Fibroblast of the aortic adventitia (primary cell): ENCODE measurements around the gene AMPH. TPM values are rescaled to one million over a fixed set of nuclear protein-coding genes. Genes with fewer than 3 reads are reported as not detected.

ENCODE experiments used
- DNase-seq: peaks from one replicate; pipeline ENCODE4 v3.0.0-alpha.2; 2010; ENCODE audit warnings: low read depth
- H3K4me3 ChIP-seq: 2 replicates; pipeline ENCODE4 v1.5.1; 2011; ENCODE audit warnings: low read depth, mild to moderate bottlenecking, control low read depth, low read length, moderate library complexity
- total RNA-seq: library from RNA; depleted of rRNA; stranded (reverse); fragments of >200 nt; gene quantifications from 2 replicates; pipeline ENCODE4 v1.2.3, GENCODE V29; 2012; ENCODE audit warnings: low replicate concordance
- TF ChIP-seq, protein P1 (sequence below): IDR thresholded peaks from 2 replicates; pipeline ENCODE4 v1.5.1; 2011; ENCODE audit warnings: mild to moderate bottlenecking, low read length, control low read depth, inconsistent platforms; ENCODE audit not compliant: insufficient read depth

The AMPH gene
- total RNA-seq, 1 donor, result 2.4 TPM

DNA sequence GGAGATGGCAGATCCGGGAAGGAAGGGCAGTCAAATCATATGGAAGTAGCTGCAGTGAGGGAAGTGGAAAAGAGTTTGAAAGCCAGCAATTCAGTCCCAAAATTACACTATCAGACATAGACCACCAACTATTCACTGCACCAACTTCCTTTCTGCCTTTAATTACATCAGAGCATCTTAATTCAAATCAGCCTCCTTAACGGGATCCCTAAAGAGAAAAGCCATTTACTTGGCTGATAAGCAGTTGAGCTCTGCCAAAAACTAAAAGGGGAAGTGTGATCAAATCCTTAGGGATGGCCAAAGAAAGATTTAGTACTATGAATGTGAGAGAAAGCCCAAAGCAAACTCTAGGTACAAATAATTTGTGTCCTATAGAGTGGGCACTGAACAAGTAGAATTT lies 110.4 kb downstream of the AMPH start:
- no peak for DNase-seq
- TF ChIP-seq, protein P1, sequence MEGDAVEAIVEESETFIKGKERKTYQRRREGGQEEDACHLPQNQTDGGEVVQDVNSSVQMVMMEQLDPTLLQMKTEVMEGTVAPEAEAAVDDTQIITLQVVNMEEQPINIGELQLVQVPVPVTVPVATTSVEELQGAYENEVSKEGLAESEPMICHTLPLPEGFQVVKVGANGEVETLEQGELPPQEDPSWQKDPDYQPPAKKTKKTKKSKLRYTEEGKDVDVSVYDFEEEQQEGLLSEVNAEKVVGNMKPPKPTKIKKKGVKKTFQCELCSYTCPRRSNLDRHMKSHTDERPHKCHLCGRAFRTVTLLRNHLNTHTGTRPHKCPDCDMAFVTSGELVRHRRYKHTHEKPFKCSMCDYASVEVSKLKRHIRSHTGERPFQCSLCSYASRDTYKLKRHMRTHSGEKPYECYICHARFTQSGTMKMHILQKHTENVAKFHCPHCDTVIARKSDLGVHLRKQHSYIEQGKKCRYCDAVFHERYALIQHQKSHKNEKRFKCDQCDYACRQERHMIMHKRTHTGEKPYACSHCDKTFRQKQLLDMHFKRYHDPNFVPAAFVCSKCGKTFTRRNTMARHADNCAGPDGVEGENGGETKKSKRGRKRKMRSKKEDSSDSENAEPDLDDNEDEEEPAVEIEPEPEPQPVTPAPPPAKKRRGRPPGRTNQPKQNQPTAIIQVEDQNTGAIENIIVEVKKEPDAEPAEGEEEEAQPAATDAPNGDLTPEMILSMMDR, result no peak
- no peak overlapping the region for H3K4me3 ChIP-seq

- DNase-seq, result no peak
- TF ChIP-seq, protein P1, result no peak
- H3K4me3 ChIP-seq, result no peak overlapping the region
Measured at GRCh38 chr7:38518541-38518940, 112.6 kb downstream of the AMPH start.

- no peak overlapping the region for H3K4me3 ChIP-seq
- DNase-seq, result peak; percentile 16
- TF ChIP-seq, protein P1, result no peak
Measured at GRCh38 chr7:38512704-38513103, 118.5 kb downstream of the AMPH start.

GRCh38 chr7:38512291-38512690 lies 118.9 kb downstream of the AMPH start:
- DNase-seq, result no peak
- H3K4me3 ChIP-seq, result no peak overlapping the region
- TF ChIP-seq, protein P1, result no peak

DNA sequence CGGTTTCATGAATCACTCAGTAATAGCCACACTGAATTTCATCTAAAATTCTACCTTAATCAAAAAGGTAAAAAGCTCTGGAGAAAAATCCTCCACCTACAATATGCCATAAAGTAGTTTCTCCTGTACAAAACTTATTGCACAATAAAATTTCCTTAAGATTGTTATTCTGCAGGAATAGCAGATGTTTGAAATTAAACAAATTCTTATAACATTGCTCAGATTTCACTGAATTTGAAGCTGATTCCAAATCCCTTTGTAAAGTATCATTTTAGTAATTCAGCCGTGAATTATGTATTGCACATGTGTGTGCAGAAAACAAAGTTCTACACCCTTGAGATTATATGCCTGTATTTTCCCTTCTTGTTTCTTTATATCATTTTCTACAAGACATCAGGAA lies 123.8 kb downstream of the AMPH start:
- H3K4me3 ChIP-seq, result no peak overlapping the region
- DNase-seq, result peak; percentile 19
- TF ChIP-seq, protein P1, result no peak

DNA sequence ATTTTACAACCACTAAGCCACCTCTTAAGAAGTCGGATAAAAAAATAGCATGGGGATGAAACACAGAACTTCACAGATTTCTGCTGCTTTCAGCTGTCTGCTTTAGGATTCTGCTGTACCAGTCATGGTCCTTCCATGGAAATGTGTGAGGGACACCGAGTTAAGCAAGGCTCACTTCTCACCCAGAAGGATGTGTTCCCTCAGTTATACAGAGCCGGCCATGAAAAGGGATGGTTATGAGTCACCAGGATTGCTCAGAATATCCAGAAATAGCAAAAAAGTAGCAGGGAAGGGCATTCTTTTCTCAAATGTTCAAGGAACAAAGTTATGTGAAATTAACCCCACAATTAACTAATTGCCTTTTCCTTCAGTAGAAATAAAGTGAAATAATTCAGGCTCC lies 124.4 kb downstream of the AMPH start:
- H3K4me3 ChIP-seq, result no peak overlapping the region
- peak; percentile 31 for DNase-seq
- TF ChIP-seq, protein P1, result no peak

- DNase-seq, result no peak
- TF ChIP-seq, protein P1, result no peak
- H3K4me3 ChIP-seq, result no peak overlapping the region
Measured at GRCh38 chr7:38506004-38506403, 125.2 kb downstream of the AMPH start.
